Fibroblast of pulmonary artery (primary cell): ENCODE data around the gene TMEM72.
"Not testable (repeated sequence)": the region's sequence is repeated elsewhere in the genome, so short reads cannot be mapped to it uniquely, and the experiment has no call there.

ENCODE experiments used
- DNase-seq: peaks from one replicate; pipeline ENCODE4 v3.0.0-alpha.2; 2010; ENCODE audit warnings: low read depth
- H3K4me3 ChIP-seq: replicated peaks from 2 replicates; pipeline ENCODE4 v1.5.1; 2011; ENCODE audit warnings: low read depth, mild to moderate bottlenecking, control low read depth, low read length, moderate library complexity
- CTCF ChIP-seq: IDR thresholded peaks from 2 replicates; pipeline ENCODE4 v1.5.1; 2011; ENCODE audit warnings: mild to moderate bottlenecking, control low read depth, low read length, inconsistent platforms; ENCODE audit errors: missing control alignments

Gene TMEM72

GRCh38 chr10:44865289-44865671 lies 45.9 kb upstream of the TMEM72 start:
- H3K4me3 ChIP-seq = peak overlapping the region; percentile 60
- TF ChIP-seq CTCF = no peak
- DNase-seq = no peak

GRCh38 chr10:44866367-44866766 lies 44.8 kb upstream of the TMEM72 start:
- not testable (repeated sequence) for H3K4me3 ChIP-seq, DNase-seq

GRCh38 chr10:44870031-44870430 lies 41.1 kb upstream of the TMEM72 start:
- no peak overlapping the region for H3K4me3 ChIP-seq
- TF ChIP-seq CTCF = no peak
- no peak for DNase-seq

GRCh38 chr10:44873160-44873559 lies 38.0 kb upstream of the TMEM72 start:
- no peak for TF ChIP-seq CTCF
- H3K4me3 ChIP-seq = no peak overlapping the region
- DNase-seq = peak; percentile 67

GRCh38 chr10:44874166-44874565 lies 37.0 kb upstream of the TMEM72 start:
- DNase-seq = no peak
- no peak overlapping the region for H3K4me3 ChIP-seq
- no peak for TF ChIP-seq CTCF

- peak; percentile 12 for TF ChIP-seq CTCF
- H3K4me3 ChIP-seq = peak overlapping the region; percentile 46
- peak; percentile 87 for DNase-seq
These were observed 32.2 kb upstream of the TMEM72 start for GRCh38 chr10:44878706-44879530.

GRCh38 chr10:44879531-44879899 lies 31.6 kb upstream of the TMEM72 start:
- no peak for TF ChIP-seq CTCF
- no peak overlapping the region for H3K4me3 ChIP-seq
- no peak for DNase-seq
